Ishikawa (cell line): ENCODE data around the gene TNPO3.

Experiments
- CEBPB ChIP-seq: IDR thresholded peaks from 2 replicates; pipeline ENCODE4 v1.6.1; 2012
- CREB1 ChIP-seq: IDR thresholded peaks from 2 replicates; pipeline ENCODE4 v1.6.1; 2012; ENCODE audit warnings: low read depth
- EGR1 ChIP-seq: IDR thresholded peaks from 2 replicates; pipeline ENCODE4 v1.6.1; 2012
- EP300 ChIP-seq: IDR thresholded peaks from 2 replicates; pipeline ENCODE4 v1.6.1; 2012; ENCODE audit warnings: borderline replicate concordance
- NFIC ChIP-seq: IDR thresholded peaks from 2 replicates; pipeline ENCODE4 v1.6.1; 2012
- RAD21 ChIP-seq: IDR thresholded peaks from 2 replicates; pipeline ENCODE4 v1.6.1; 2012; ENCODE audit warnings: low read depth
- REST ChIP-seq: IDR thresholded peaks from 2 replicates; pipeline ENCODE4 v1.6.1; 2012; ENCODE audit warnings: low read depth, mild to moderate bottlenecking
- TAF1 ChIP-seq: IDR thresholded peaks from 2 replicates; pipeline ENCODE4 v1.6.1; 2012; ENCODE audit warnings: low read depth, mild to moderate bottlenecking
- TCF12 ChIP-seq: IDR thresholded peaks from 2 replicates; pipeline ENCODE4 v1.6.1; 2012; ENCODE audit warnings: low read depth
- TEAD4 ChIP-seq: IDR thresholded peaks from 2 replicates; pipeline ENCODE4 v1.6.1; 2012
- USF1 ChIP-seq: IDR thresholded peaks from 2 replicates; pipeline ENCODE4 v1.6.1; 2012
- YY1 ChIP-seq: IDR thresholded peaks from 2 replicates; pipeline ENCODE4 v1.6.1; 2012; ENCODE audit warnings: low read depth
- ZBTB7A ChIP-seq: IDR thresholded peaks from 2 replicates; pipeline ENCODE4 v1.6.1; 2012; ENCODE audit warnings: low read depth
- TF ChIP-seq, protein P1 (sequence below): IDR thresholded peaks from 2 replicates; pipeline ENCODE4 v1.6.1; 2012

- TF ChIP-seq REST, result no peak
- TF ChIP-seq EP300, result no peak
- TF ChIP-seq YY1, result no peak
- no peak for TF ChIP-seq CREB1
- TF ChIP-seq TAF1, result no peak
- no peak for TF ChIP-seq TCF12
- TF ChIP-seq CEBPB, result no peak
- TF ChIP-seq RAD21, result no peak
- no peak for TF ChIP-seq USF1
- no peak for TF ChIP-seq TEAD4
- TF ChIP-seq, protein P1, sequence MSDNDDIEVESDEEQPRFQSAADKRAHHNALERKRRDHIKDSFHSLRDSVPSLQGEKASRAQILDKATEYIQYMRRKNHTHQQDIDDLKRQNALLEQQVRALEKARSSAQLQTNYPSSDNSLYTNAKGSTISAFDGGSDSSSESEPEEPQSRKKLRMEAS, result no peak
- no peak for TF ChIP-seq NFIC
- TF ChIP-seq EGR1, result no peak
- TF ChIP-seq ZBTB7A, result no peak
These were observed 99.8 kb downstream of the TNPO3 start for GRCh38 chr7:128954830-128955802.
